HG03460 (cell line): ENCODE results near the gene IGF2BP3.

Source experiments
- ATAC-seq: cut with Tn5 transposase; IDR thresholded peaks from one replicate; pipeline ENCODE4 v1.9.1; 2021; ENCODE audit not compliant: unreplicated experiment

IGF2BP3 gene

GRCh38 chr7:23272275-23272674 is 198.0 kb downstream of the IGF2BP3 start:
- no peak for ATAC-seq

- no peak for ATAC-seq
Measured at GRCh38 chr7:23268746-23269145, 201.5 kb downstream of the IGF2BP3 start.

GRCh38 chr7:23268167-23268566 is 202.1 kb downstream of the IGF2BP3 start:
- ATAC-seq: no peak

GRCh38 chr7:23267357-23267756 is 202.9 kb downstream of the IGF2BP3 start:
- no peak for ATAC-seq

- no peak for ATAC-seq
Measured at GRCh38 chr7:23266918-23267317, 203.4 kb downstream of the IGF2BP3 start.

GRCh38 chr7:23264916-23265458 is 205.3 kb downstream of the IGF2BP3 start:
- no peak for ATAC-seq

GRCh38 chr7:23261843-23262452 is 208.3 kb downstream of the IGF2BP3 start:
- ATAC-seq: no peak

GRCh38 chr7:23260371-23260770 is 209.9 kb downstream of the IGF2BP3 start:
- no peak for ATAC-seq
